ENCODE results near the gene PPM1D. TPM values are rescaled to one million over a fixed set of nuclear protein-coding genes. Genes with fewer than 3 reads are reported as not detected.

PPM1D gene
- total and polyA plus RNA-seq, 8 donors: 17.1 to 27.0 (median 21.6) TPM

GRCh38 chr17:60557805-60558204 lies 42.2 kb upstream of the PPM1D start:
- intact Hi-C loops (cut with DNase I): no loop called here
- ATAC-seq: no peak
- TF ChIP-seq CTCF (IDR thresholded peaks at IDR 0.05): no peak

GRCh38 chr17:60559659-60559994 lies 40.4 kb upstream of the PPM1D start:
- ATAC-seq: no peak
- H3K36me3 ChIP-seq: no peaks in the 10 kb centered on the region
- TF ChIP-seq CTCF (IDR thresholded peaks at IDR 0.05): no peak
- no peaks in the 10 kb centered on the region for H3K4me1 ChIP-seq
- intact Hi-C loops (cut with DNase I): no loop called here
- no peaks in the 10 kb centered on the region for H3K27me3 ChIP-seq
- DNase-seq: no peak
- no peaks in the 10 kb centered on the region for H3K9me3 ChIP-seq
- H3K27ac ChIP-seq: no peak overlapping the region
- H3K4me3 ChIP-seq: no peak overlapping the region

More at GRCh38 chr17:60557805-60558204, 42.2 kb upstream of the PPM1D start:
- H3K27me3 ChIP-seq: no peaks in the 10 kb centered on the region
- H3K4me3 ChIP-seq: no peak overlapping the region
- no peak overlapping the region for H3K27ac ChIP-seq
- no peak for DNase-seq
- H3K4me1 ChIP-seq: no peaks in the 10 kb centered on the region
- no peaks in the 10 kb centered on the region for H3K36me3 ChIP-seq
- peaks cover 0 to 5% of the 10 kb centered on the region in 2 donors for H3K9me3 ChIP-seq

GRCh38 chr17:60559995-60560859 lies 39.8 kb upstream of the PPM1D start:
- no peak for TF ChIP-seq CTCF (IDR thresholded peaks at IDR 0.05)
- no peak overlapping the region for H3K27ac ChIP-seq
- intact Hi-C loops (cut with DNase I): no loop called here

GRCh38 chr17:60560860-60561257 lies 39.1 kb upstream of the PPM1D start:
- Histone ChIP-seq H3K27me3 (no peaks in the 10 kb centered on the region), H3K36me3 (no peaks in the 10 kb centered on the region), H3K4me3 (no peak overlapping the region), H3K9me3 (no peaks in the 10 kb centered on the region), H3K27ac (no peak overlapping the region), H3K4me1 (no peaks in the 10 kb centered on the region)
- no peak for DNase-seq
- ATAC-seq: no peak
- intact Hi-C loops (cut with DNase I): no loop called here
- TF ChIP-seq CTCF (IDR thresholded peaks at IDR 0.05): no peak

More at GRCh38 chr17:60559995-60560859, 39.8 kb upstream of the PPM1D start:
- Histone ChIP-seq H3K36me3 (no peaks in the 10 kb centered on the region), H3K27me3 (no peaks in the 10 kb centered on the region), H3K9me3 (no peaks in the 10 kb centered on the region), H3K4me1 (no peaks in the 10 kb centered on the region), H3K4me3 (no peak overlapping the region)
- ATAC-seq (peak; percentile 86), DNase-seq (peak in 1 of 4 donors; percentile 49)

GRCh38 chr17:60562421-60562820 lies 37.6 kb upstream of the PPM1D start:
- H3K36me3 ChIP-seq: no peaks in the 10 kb centered on the region
- H3K27ac ChIP-seq: no peak overlapping the region
- H3K9me3 ChIP-seq: no peaks in the 10 kb centered on the region
- no peak overlapping the region for H3K4me3 ChIP-seq
- ATAC-seq (peak; percentile 27), DNase-seq (no peak)
- intact Hi-C loops (cut with DNase I): no loop called here
- no peaks in the 10 kb centered on the region for H3K4me1 ChIP-seq
- TF ChIP-seq CTCF (IDR thresholded peaks at IDR 0.05): no peak
- H3K27me3 ChIP-seq: no peaks in the 10 kb centered on the region
